ENCODE results near the gene FLT3LG.

DNA sequence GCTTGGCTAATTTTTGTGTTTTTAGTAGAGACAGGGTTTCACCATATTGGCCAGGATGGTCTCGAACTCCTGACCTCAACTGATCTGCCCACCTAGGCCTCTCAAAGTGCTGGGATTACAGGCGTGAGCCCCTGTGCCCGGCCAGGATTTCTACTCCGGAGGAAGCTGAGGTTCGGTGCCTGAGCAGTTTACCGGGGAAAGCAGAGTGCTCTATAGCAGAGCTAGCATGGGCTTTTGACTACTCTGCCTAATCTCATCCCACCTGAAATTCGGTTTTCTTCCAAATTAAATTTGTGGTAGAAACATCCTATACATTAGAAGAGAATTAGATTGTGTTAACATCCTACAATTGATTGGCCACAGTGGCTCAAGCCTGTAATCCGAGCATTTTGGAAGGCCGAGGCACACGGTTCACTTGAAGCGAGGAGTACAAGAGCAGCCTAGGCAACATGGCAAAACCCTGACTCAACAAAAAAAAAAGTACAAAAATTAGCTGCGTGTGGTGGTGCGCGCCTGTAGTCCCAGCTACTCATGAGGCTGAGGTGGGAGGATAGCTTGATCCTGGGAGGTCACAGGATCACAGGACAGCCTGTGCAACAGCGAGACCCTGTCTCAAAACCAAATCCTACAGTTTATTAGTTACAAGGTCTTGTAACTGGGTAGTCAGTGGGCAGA lies 15.0 kb downstream of the FLT3LG start:
- TF ChIP-seq POLR2AphosphoS5 (IDR thresholded peaks at IDR 0.05; ENCODE audit: insufficient read depth in 1 of 2, low read depth in 1 of 2) (no peak), POLR2A (IDR thresholded peaks at IDR 0.05) (no peak)
- TF ChIP-seq, protein P1, sequence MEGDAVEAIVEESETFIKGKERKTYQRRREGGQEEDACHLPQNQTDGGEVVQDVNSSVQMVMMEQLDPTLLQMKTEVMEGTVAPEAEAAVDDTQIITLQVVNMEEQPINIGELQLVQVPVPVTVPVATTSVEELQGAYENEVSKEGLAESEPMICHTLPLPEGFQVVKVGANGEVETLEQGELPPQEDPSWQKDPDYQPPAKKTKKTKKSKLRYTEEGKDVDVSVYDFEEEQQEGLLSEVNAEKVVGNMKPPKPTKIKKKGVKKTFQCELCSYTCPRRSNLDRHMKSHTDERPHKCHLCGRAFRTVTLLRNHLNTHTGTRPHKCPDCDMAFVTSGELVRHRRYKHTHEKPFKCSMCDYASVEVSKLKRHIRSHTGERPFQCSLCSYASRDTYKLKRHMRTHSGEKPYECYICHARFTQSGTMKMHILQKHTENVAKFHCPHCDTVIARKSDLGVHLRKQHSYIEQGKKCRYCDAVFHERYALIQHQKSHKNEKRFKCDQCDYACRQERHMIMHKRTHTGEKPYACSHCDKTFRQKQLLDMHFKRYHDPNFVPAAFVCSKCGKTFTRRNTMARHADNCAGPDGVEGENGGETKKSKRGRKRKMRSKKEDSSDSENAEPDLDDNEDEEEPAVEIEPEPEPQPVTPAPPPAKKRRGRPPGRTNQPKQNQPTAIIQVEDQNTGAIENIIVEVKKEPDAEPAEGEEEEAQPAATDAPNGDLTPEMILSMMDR (IDR thresholded peaks at IDR 0.05): no peak

Data from vagina (tissue), 2 donors.